CD4-positive, alpha-beta T cell treated with Interleukin-12 subunit alpha and Interleukin-12 subunit beta, for 1 hour (primary cell): Measurements from ENCODE around the gene OR52E5.

ENCODE experiments used
- DNase-seq: peaks from one replicate; pipeline ENCODE4 v3.0.0-alpha.2; 2020

The OR52E5 gene

DNA sequence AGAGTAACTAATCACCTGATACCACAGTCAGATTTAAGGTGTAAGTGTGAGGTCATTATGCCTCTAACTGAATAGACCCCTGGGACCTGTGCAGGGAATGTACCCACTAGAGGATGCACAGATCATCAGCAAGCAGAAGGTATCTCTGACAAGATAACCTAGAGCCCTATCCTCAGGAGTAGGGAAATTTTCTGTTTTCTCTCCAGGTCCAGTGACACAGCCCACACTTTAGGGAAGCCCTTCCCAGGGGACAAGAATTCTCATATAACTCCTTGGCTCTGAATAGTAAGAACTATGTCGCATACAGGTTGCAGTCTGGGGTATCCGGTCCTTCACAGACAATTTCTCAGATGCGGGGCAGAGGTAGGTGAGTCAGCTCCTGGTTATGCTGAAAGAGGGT lies at the start of gene OR52E5:
Gene OR52E5, plus strand, starts transcription at position 301 of the 400 bp plus-strand sequence. CDS start 7,569 bp downstream, outside the sequence.
- no peak for DNase-seq

GRCh38 chr11:5846701-5847100 lies 46.3 kb upstream of the OR52E5 start:
- no peak for DNase-seq

- no peak for DNase-seq
Observed at GRCh38 chr11:5847711-5848110, 45.3 kb upstream of the OR52E5 start.

DNA sequence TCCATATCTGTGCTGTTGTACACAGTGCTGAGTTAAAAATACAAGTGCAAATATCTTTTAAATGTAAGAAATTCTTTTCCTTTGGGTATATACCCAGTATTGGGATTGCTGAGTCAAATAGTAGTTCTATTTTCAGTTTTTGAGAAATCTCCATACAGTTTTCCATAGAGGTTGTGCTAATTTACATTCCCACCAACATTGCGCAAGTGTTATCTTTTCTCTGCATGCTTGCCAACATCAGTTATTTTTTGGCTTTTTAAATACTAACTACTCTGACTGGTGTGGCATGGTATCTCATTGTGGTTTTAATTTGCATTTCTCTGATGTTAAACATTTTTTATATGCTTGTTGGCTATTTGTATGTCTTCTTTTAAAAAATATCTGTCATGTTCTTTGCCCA lies 42.0 kb upstream of the OR52E5 start:
- DNase-seq = no peak

- no peak for DNase-seq
Observed at GRCh38 chr11:5857590-5857989, 35.4 kb upstream of the OR52E5 start, which contains the start of gene OR52E8. Gene OR52E8 (minus strand): TSS chr11:5857690. CDS start chr11:5857690, 0 bp downstream.

DNA sequence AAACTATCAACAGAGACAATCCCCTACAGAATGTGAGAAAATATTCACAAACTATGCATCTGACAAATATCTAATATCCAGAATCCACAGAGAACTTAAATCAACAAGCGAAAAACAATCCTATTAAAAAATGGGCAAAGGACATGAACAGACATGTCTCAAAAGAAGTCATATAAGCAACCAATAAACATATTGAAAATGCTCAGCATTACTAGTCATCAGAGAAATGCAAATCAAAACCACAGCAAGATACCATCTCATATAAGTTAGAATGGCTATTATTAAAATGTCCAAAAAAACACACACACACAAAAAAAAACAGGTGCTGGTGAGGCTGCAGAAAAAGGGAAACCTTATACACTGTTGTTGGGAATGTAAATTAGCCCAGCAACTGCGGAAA lies 27.2 kb upstream of the OR52E5 start:
- DNase-seq = no peak

DNA sequence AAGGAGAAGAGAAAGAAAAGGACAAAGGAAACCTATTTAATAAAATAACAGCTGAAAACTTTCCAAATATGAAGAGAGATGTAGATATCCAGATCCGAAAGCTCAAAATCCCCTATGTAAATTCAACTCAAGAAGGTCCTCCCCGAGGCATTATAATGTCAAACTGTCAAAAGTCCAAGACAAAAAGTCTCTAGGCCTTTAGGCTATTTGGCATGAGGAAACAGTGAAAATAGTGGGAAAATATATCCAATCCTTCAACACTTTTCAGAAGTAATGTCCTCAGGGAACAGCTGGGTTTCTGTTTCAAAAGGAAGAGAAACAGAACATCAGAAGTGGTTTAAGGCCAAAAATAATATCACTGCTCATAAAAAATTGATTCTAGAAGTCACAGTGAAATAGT lies 14.4 kb upstream of the OR52E5 start:
- DNase-seq = no peak

DNA sequence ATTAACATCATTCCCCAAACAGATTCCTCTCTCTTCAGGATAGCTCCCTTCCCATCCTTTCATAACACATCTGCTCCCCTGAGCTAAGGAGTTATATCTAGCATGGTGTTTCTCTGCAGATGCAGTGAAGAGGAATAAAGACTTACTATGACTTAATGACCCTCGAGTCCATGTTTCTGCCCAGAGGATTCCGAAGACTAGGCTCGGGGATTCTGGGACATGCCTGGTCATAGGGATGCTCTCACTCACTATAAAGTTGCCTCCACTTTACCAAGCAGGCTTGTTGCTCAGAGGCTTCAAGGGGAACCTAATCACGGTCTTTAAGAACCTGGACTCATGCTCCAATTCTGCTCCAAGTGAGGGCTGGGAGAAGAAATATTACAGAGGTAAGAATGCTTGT lies 12.7 kb upstream of the OR52E5 start, which contains the start of gene OR52E4:
Gene OR52E4, plus strand, starts transcription at position 301 of the 400 bp plus-strand sequence. CDS start 3,664 bp downstream, outside the sequence.
- no peak for DNase-seq

GRCh38 chr11:5881756-5882155 lies 11.3 kb upstream of the OR52E5 start:
- DNase-seq = no peak

DNA sequence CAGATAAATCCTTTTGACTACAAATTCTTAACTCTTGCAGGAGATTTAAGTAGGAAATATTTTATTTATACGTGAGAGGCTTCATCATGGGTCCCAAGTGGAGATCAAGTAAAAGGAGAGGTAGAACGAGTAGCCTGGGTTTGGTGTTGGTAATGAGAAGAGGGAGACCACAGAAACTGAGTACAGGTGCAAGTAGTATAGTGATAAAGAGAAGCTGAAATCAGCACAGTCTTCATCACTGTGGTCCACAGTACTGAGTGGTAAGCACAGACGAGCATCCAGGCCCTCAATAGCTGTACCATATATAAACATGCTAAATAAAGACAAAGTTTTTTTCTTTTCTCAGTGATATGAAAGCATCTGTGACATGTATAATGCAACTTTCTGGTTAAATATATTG lies 5.8 kb upstream of the OR52E5 start:
- DNase-seq = no peak

DNA sequence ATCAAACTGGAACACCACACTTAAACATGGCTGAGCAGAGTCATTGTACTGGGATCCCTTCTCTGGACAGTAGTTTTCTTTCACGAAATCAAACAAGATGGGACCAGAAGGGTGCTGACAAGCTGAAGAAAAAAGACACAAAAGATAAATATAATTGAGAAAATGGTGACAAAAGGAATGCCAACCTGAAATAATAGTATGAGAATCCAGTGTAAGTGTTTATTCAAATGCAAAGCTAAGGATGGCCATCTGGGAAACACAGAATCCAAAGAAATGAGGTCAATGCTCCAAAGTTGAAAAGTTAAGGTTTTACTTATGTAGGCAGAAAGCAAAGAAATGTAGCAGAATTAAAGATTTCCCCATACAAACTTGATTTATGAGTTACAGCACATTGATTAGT lies 5.3 kb upstream of the OR52E5 start:
- no peak for DNase-seq

- DNase-seq = no peak
Observed at GRCh38 chr11:5891216-5891800, 1.7 kb upstream of the OR52E5 start.

DNA sequence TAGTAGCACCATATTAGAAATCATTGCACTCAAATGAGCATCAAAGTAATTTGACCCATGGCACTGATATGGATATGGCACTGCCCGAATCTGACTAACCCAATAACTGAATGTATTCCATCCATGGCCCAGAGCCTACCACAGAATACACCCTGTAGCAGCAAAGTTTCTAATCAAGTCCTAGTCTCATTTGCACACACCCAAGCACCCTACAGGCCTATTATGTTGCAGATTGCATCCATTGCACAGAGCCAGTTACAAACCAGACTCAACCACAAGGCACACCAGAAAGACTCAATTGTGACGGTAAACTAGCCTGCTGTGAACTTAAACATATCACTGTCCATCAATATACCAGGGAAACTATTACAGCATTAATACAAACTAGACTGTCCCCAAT lies 6.5 kb downstream of the OR52E5 start:
- DNase-seq = no peak

DNA sequence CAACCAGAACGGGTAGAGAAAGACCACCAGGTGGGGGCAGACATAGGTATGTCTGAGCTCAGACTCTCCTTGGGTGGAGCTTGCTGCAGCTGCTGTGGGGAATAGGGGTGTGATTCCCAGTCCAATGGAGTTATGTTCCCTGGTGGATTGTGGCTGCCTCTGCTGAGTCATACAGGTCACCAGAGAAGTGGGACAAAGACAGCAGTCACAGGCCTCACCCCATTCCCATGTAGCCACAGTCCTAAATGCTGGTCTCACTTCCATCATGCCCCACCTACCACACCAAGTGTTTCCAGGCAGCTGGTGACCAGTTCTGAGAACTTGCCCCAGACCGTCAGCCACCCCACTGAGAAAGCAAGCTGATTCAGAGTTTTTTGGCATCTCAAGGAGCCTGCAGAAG lies 17.5 kb downstream of the OR52E5 start:
- no peak for DNase-seq

- no peak for DNase-seq
Observed at GRCh38 chr11:5922749-5923426, 29.9 kb downstream of the OR52E5 start.

GRCh38 chr11:5923427-5923776 lies 30.4 kb downstream of the OR52E5 start:
- no peak for DNase-seq

- DNase-seq = no peak
Observed at GRCh38 chr11:5923794-5924193, 30.8 kb downstream of the OR52E5 start.

DNA sequence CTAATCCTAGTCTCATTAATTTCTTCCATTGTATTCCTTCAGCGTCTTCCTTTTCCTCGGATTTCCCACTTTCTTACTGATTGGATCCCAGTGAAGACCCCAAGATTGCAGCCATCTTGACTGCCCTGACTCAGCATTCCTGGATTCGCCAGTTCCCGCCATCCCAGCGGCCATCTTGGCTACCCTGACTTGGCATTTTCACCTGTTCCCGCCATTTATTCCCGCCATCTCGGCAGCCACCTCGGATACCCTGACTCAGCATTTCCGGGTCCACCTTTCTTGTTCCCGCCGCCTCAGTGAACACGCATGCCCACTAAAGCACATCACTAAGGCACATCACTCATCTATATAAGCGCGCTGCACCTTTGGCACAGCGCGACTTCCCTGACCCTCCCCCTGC lies 35.3 kb downstream of the OR52E5 start:
- no peak for DNase-seq

DNA sequence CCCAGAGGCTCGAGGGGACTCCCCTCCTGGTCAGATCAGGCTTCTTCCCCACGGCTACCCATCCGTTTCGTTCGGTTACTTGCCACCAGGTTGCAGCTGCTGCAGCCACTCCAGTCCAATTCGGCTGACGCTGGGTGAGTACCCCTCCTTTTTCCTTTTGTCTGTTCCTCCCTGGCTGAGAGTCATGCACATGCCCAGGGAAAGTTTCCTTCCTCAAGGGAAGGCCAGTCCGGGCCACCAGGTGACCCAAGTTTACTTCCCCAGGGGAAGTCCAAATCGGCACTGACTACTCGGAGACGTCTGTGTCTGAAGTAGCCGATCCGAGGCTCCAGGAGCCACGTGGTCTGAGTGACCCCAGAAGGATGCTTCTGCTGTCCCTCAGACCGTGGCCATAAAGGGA lies 35.8 kb downstream of the OR52E5 start:
- no peak for DNase-seq

DNA sequence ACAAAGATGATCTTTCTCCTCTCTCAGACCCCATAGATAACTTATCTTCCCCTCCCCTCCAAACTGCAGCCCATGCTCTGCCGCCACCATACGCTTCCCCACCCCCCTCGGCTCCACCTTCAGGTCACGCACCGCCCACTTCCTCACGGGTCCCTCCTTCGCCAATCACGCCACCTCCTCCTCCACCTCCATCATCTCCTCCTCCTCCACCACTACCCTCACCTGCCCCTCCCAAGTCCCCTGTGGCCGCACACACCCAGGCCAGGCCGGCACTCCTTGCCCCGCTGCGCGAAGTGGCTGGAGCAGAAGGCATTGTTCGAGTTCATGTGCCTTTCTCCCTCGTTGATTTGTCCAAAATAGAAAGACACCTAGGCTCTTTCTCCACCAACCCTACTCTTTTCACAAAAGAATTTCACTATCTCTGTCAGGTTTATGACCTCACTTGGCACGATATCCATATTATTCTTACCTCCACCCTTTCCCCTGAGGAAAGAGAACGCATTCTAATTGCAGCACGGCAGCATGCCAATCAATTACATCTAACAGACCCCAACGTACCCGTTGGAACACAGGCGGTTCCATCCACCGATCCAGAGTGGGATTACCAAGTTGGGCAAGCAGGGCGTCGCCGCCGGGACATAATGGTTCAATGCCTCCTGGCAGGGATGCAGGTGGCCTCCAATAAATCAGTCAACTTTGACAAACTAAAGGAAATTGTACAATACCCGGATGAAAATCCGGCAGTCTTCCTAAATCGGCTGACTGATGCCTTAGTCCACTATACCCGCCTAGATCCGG lies 36.8 kb downstream of the OR52E5 start:
- DNase-seq = no peak

- no peak for DNase-seq
Observed at GRCh38 chr11:5930614-5931013, 37.6 kb downstream of the OR52E5 start.

DNA sequence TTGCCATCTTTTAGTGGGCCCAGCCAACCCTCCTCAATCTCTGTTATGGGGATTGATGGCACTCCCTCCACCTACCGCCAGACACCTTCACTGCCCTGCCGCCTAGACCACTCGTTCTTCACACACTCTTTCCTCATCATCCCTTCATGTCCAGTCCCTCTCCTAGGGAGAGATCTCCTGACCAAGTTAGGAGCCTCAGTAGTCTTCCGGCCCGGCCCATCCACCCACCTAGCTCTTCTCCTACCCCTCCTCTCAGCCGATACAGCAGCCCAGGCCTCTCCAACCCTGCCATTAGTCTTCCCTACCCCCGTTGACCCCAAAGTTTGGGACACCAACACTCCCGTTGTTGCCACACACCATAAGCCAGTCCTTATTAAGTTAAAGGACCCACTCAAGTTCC lies 38.1 kb downstream of the OR52E5 start:
- no peak for DNase-seq

- no peak for DNase-seq
Observed at GRCh38 chr11:5932671-5933070, 39.7 kb downstream of the OR52E5 start.

DNA sequence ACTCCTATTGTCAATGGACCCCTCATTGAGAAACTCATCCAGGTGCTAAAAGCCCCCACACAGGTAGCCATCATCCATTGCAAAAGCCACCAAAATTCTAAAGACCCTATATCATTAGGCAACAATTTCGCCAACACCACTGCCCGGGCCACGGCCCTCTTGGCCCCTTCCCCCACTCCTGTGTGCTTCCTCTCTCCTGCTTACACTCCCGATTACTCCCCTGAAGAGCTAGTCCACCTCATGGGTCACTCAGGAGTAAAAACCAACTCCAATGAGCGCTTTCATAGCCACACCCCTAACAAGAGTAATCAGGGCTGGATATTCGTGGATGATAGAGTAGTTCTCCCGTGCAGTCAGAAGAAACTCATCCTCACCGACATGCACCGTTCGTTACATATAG lies 40.1 kb downstream of the OR52E5 start:
- DNase-seq = no peak
